Measurements from ENCODE around the gene OIT3.

GRCh38 chr10:72980348-72980747 is 86.8 kb downstream of the OIT3 start:
- TF ChIP-seq HOXB13 (CRISPR knock-in tag; IDR thresholded peaks at IDR 0.05; ENCODE audit: low read depth) (no peak), CTCF (IDR thresholded peaks at IDR 0.05) (no peak), POLR2AphosphoS2 (conservative IDR thresholded peaks at IDR 0.05; ENCODE audit: low read length) (no peak), RAD21 (conservative IDR thresholded peaks at IDR 0.05 in 1 of 2, IDR thresholded peaks at IDR 0.05 in 1 of 2) (no peak), ZC3H11A (IDR thresholded peaks at IDR 0.05) (no peak), MYC (IDR thresholded peaks at IDR 0.05; ENCODE audit: borderline replicate concordance, low read length) (no peak)

Data from A549 (cell line).